DND-41 (cell line): ENCODE data around the gene VAMP4.

Experiments used
- ATAC-seq: fragments of 200-7000 bp; cut with Tn5 transposase; 3 replicates; pipeline ENCODE4 v1.9.1; 2021; ENCODE audit warnings: low read depth; ENCODE audit not compliant: insufficient read depth
- DNase-seq: peaks from one replicate; pipeline ENCODE4 v3.0.0-alpha.2; 2020
- H2AFZ ChIP-seq: 2 replicates; pipeline ENCODE4 v1.6.0; 2012; ENCODE audit warnings: low read depth, low read length
- H3K27ac ChIP-seq: 2 replicates; pipeline ENCODE4 v1.5.1; 2012; ENCODE audit warnings: low read length, inconsistent platforms
- H3K27me3 ChIP-seq: fragments of 200-600 bp; sonication (generic); 2 replicates; pipeline ENCODE4 v1.6.0; 2012; ENCODE audit warnings: low read length, mild to moderate bottlenecking, inconsistent platforms; ENCODE audit not compliant: insufficient read depth, poor library complexity
- H3K36me3 ChIP-seq: 2 replicates; pipeline ENCODE4 v1.5.1; 2012; ENCODE audit warnings: low read length, inconsistent platforms; ENCODE audit not compliant: insufficient read depth
- H3K4me1 ChIP-seq: 2 replicates; pipeline ENCODE4 v1.5.1; 2012; ENCODE audit warnings: mild to moderate bottlenecking, low read length; ENCODE audit not compliant: insufficient read depth
- H3K4me2 ChIP-seq: 2 replicates; pipeline ENCODE4 v1.6.0; 2012; ENCODE audit warnings: mild to moderate bottlenecking, moderate library complexity, low read length, inconsistent platforms; ENCODE audit not compliant: insufficient read depth
- H3K4me3 ChIP-seq, 2 experiments: fragments of 200-600 bp in 1 of 2; shearing (Covaris generic) in 1 of 2; 2 replicates each; pipeline ENCODE4 v1.5.1; 2012 to 2016; ENCODE audit warnings: inconsistent platforms in 2 of 2, low read length in 2 of 2, mild to moderate bottlenecking in 2 of 2, low read depth in 1 of 2, moderate library complexity in 1 of 2
- H3K79me2 ChIP-seq: 2 replicates; pipeline ENCODE4 v1.6.0; 2012; ENCODE audit warnings: low read length, inconsistent platforms; ENCODE audit not compliant: insufficient read depth
- H3K9ac ChIP-seq: 2 replicates; pipeline ENCODE4 v1.6.0; 2012; ENCODE audit warnings: low read depth, mild to moderate bottlenecking, inconsistent platforms, low read length, moderate library complexity
- H3K9me3 ChIP-seq: 2 replicates; pipeline ENCODE4 v1.5.1; 2012; ENCODE audit warnings: low read length, moderate library complexity, mild to moderate bottlenecking, inconsistent platforms; ENCODE audit not compliant: insufficient read depth, severe bottlenecking
- H4K20me1 ChIP-seq: 2 replicates; pipeline ENCODE4 v1.6.0; 2012; ENCODE audit warnings: low read length; ENCODE audit not compliant: insufficient read depth
- EZH2 ChIP-seq: IDR thresholded peaks from 3 replicates; pipeline ENCODE4 v1.6.1; 2012; ENCODE audit warnings: borderline replicate concordance, low read depth, mild to moderate bottlenecking, moderate library complexity, low read length, inconsistent platforms; ENCODE audit not compliant: severe bottlenecking
- TF ChIP-seq, protein P1 (sequence below): IDR thresholded peaks from 2 replicates; pipeline ENCODE4 v1.5.1; 2012; ENCODE audit warnings: borderline replicate concordance, low read length, moderate library complexity, mild to moderate bottlenecking; ENCODE audit not compliant: poor library complexity, severe bottlenecking; ENCODE audit errors: extremely low read depth

Gene VAMP4

DNA sequence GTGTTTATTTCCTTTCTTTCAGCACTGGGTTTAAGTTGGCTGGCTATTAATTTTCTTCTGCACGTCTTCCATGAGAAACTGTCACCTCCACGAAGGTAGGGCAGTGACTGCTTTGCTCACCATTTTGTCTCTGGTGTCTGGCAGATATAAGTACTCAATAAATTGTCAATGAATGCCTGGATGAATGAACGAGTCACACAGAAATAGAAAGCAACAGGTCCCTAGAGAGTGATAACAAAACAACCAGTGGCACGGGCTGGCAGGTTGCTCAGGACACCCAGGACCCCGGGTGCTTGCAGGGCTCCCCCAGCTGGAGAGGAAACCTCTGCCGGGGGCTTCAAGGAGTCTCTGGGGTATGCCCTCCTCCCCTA is 86.1 kb downstream of the VAMP4 start:
- ATAC-seq (no peak), DNase-seq (no peak)
- Histone ChIP-seq H4K20me1 (no peaks in the 10 kb centered on the region), H3K27ac (no peak overlapping the region), H3K4me3 (no peak overlapping the region), H3K9ac (no peak overlapping the region), H3K4me1 (no peaks in the 10 kb centered on the region), H2AFZ (0 out of 2 replicates have a peak overlapping the region, but pooled peaks have one; percentile 15), H3K4me2 (no peak overlapping the region), H3K9me3 (no peaks in the 10 kb centered on the region), H3K79me2 (no peaks in the 10 kb centered on the region), H3K36me3 (no peaks in the 10 kb centered on the region), H3K27me3 (peaks cover 32% of the 10 kb centered on the region)
- TF ChIP-seq EZH2, result no peak
- TF ChIP-seq, protein P1, sequence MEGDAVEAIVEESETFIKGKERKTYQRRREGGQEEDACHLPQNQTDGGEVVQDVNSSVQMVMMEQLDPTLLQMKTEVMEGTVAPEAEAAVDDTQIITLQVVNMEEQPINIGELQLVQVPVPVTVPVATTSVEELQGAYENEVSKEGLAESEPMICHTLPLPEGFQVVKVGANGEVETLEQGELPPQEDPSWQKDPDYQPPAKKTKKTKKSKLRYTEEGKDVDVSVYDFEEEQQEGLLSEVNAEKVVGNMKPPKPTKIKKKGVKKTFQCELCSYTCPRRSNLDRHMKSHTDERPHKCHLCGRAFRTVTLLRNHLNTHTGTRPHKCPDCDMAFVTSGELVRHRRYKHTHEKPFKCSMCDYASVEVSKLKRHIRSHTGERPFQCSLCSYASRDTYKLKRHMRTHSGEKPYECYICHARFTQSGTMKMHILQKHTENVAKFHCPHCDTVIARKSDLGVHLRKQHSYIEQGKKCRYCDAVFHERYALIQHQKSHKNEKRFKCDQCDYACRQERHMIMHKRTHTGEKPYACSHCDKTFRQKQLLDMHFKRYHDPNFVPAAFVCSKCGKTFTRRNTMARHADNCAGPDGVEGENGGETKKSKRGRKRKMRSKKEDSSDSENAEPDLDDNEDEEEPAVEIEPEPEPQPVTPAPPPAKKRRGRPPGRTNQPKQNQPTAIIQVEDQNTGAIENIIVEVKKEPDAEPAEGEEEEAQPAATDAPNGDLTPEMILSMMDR, result no peak

DNA sequence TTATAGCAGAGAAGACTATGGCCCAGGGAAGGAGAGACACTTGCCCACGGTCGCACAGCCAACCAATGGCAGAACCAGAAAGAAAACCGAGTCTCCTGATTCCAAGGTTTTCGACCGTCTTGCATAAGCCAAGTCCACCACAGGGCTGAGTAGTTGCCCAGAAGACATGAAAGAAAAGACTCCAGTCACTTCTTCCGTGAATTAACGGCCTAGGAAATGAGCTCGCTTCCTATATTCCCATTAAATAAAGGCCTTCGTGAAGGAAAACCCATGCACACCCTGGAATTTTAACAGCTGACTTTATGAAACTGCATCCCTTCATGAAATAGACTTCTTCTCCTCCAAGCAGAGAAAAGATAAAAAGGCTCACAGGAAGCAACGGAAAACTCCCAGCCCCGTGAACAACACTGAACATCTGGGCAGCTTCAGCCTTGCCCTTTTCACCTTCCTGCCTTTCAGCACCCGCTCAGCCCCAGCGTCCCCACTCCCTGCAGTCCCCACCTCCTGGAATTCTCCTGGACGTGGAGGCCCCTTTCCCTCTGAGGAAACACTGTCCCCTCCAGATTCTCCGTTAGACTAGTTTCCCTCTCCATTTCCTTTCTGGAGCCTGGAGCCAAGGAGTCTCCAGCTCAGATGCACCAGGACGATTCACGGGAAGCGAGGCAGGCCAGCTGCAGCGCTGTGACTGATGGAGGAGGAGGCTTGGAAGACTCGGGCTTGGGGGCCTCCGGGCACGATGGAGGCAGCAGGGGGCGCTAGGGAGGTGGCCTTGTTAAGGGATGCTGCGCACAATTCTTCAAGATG is 86.7 kb downstream of the VAMP4 start:
- no peaks in the 10 kb centered on the region for H3K79me2 ChIP-seq
- H4K20me1 ChIP-seq, result no peaks in the 10 kb centered on the region
- no peaks in the 10 kb centered on the region for H3K36me3 ChIP-seq
- no peak overlapping the region for H3K27ac ChIP-seq
- no peak for TF ChIP-seq EZH2
- TF ChIP-seq, protein P1, result peak; percentile 74
- no peak overlapping the region for H3K4me3 ChIP-seq
- peaks cover 32% of the 10 kb centered on the region for H3K27me3 ChIP-seq
- peak; percentile 61; the same call in 2 of the 3 replicates for ATAC-seq
- H2AFZ ChIP-seq, result no peak overlapping the region
- no peak overlapping the region for H3K9ac ChIP-seq
- H3K4me1 ChIP-seq, result no peaks in the 10 kb centered on the region
- H3K4me2 ChIP-seq, result no peak overlapping the region
- DNase-seq, result peak; percentile 45
- H3K9me3 ChIP-seq, result no peaks in the 10 kb centered on the region

DNA sequence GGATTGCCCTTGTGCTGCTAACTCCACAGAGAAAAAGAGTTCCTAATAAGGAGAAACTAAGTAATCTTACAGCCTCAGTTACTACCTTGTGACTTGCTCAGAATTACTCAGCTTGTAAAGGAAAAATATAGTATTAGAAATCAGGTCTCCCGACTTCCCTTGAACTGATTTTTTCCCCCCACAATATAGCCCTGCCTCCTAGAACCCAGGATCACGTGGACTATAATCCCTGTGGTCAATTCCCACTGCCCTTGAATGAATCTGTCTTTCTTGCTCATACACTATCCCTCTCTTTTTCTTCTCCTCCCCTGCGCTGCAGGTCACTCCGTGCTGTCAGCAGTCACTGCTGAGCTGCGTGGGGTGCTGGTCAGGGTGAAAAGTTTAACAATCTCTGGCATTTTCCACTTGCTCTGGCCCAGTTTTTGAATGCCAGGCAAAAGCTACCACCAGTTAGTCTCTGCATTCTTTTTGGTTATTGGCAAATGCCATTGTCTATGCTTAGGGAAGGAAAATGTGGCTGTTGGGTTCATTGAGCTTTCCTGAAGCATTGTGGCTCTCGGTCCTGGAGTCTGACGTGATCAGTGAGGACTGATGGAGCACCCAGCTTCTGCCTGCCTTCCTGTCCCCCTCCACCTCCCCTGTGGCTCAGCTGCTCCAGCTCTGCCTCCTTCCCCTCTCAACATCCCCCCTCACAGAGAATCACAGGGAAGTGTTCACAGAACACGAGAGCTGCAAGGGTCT is 87.5 kb downstream of the VAMP4 start:
- no peaks in the 10 kb centered on the region for H3K36me3 ChIP-seq
- H3K4me1 ChIP-seq, result no peaks in the 10 kb centered on the region
- H3K27me3 ChIP-seq, result peaks cover 35% of the 10 kb centered on the region
- no peak overlapping the region for H2AFZ ChIP-seq
- H4K20me1 ChIP-seq, result no peaks in the 10 kb centered on the region
- no peak overlapping the region for H3K27ac ChIP-seq
- H3K79me2 ChIP-seq, result no peaks in the 10 kb centered on the region
- H3K4me3 ChIP-seq, result no peak overlapping the region
- no peak overlapping the region for H3K9ac ChIP-seq
- no peaks in the 10 kb centered on the region for H3K9me3 ChIP-seq
- DNase-seq (no peak), ATAC-seq (no peak)
- TF ChIP-seq EZH2, result no peak
- TF ChIP-seq, protein P1, result no peak
- no peak overlapping the region for H3K4me2 ChIP-seq
